Epithelial cell of proximal tubule (primary cell): ENCODE data around the gene ARHGEF33. TPM values are rescaled to one million over a fixed set of nuclear protein-coding genes. Genes with fewer than 3 reads are reported as not detected.

Experiments
- DNase-seq: peaks from one replicate; pipeline ENCODE4 v3.0.0-alpha.2; 2011; ENCODE audit warnings: low read depth
- H3K4me3 ChIP-seq: 2 replicates; pipeline ENCODE4 v1.5.1; 2011; ENCODE audit warnings: low read depth, mild to moderate bottlenecking, low read length
- total RNA-seq: library from RNA; depleted of rRNA; stranded (reverse); fragments of >200 nt; gene quantifications from 2 replicates; pipeline ENCODE4 v1.2.3, GENCODE V29; 2015
- TF ChIP-seq, protein P1 (sequence below): conservative IDR thresholded peaks from 2 replicates; pipeline ENCODE4 v1.5.1; 2012; ENCODE audit warnings: low read depth, mild to moderate bottlenecking, low read length

The ARHGEF33 gene
- total RNA-seq, 1 donor from 2014 or later = under 0.01 TPM

DNA sequence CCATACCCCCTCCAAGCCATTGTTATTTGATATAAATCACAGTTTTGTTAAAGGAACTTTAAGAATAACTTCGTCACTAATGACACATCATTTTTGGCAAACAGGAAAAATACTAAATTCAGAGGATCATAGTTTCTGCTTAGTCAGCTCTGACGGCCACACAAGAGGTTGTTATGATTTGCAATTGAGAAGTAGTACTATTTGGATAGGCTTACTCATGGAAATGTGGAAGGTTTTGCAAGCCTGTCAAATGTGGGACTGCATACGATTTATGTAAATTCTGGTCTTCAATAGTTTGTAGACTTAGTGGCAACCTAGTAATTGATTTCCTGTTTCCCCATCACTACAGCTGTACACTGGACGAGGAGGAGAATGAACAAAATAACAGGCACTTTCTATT lies 108.1 kb downstream of the ARHGEF33 start:
- TF ChIP-seq, protein P1, sequence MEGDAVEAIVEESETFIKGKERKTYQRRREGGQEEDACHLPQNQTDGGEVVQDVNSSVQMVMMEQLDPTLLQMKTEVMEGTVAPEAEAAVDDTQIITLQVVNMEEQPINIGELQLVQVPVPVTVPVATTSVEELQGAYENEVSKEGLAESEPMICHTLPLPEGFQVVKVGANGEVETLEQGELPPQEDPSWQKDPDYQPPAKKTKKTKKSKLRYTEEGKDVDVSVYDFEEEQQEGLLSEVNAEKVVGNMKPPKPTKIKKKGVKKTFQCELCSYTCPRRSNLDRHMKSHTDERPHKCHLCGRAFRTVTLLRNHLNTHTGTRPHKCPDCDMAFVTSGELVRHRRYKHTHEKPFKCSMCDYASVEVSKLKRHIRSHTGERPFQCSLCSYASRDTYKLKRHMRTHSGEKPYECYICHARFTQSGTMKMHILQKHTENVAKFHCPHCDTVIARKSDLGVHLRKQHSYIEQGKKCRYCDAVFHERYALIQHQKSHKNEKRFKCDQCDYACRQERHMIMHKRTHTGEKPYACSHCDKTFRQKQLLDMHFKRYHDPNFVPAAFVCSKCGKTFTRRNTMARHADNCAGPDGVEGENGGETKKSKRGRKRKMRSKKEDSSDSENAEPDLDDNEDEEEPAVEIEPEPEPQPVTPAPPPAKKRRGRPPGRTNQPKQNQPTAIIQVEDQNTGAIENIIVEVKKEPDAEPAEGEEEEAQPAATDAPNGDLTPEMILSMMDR = no peak
- no peak overlapping the region for H3K4me3 ChIP-seq
- DNase-seq = no peak

DNA sequence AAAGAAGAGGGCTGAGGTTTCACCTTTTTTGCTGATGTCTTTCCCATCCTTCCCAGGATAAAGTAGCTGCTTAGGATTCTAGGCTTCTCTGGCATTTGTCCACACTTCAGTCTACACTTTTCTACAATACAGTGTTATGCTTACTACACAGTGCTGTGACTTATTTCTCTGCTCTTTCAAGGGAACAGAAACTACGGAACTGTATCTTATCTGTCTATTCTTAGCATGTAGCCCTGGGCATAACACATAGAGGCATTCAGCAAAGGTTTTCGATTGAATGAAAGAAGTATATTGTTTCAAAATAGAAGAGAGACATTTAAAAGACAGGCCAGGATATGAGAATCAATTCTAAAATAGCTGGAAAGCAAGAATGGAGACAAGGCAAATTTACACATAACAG lies 110.9 kb downstream of the ARHGEF33 start:
- no peak for DNase-seq
- no peak overlapping the region for H3K4me3 ChIP-seq
- TF ChIP-seq, protein P1 = no peak

DNA sequence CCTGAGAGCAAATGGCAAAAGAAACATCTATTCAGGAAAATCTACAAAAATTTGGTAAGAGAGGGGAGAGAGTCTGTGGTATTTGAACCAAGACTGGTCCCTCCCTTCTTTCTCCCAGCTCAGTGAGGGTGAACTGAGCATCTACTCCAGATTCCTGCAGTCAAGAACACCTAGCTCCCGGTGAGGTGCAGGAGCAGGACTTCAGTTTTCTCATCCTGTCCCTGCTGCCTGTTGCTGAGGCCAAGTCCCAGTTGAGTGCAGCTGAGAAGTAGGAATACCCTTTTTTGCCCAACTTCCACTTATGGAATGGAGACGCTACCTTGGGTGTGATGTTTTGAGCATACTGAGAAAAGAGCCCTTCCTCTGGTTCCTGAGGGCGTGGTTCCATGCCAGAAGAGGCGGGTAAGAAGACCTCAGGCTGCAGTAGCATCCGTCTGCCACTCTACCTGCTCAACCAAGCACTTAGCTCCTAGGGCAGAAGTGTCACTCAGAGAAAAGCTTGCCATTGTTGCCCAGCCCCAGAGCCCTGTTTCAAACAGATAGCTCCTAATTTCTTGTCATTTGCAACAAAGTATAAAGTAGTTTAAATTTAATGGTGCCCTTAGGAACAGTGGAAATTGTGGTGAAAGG lies 118.3 kb downstream of the ARHGEF33 start:
- TF ChIP-seq, protein P1 = no peak
- DNase-seq = no peak
- H3K4me3 ChIP-seq = no peak overlapping the region

DNA sequence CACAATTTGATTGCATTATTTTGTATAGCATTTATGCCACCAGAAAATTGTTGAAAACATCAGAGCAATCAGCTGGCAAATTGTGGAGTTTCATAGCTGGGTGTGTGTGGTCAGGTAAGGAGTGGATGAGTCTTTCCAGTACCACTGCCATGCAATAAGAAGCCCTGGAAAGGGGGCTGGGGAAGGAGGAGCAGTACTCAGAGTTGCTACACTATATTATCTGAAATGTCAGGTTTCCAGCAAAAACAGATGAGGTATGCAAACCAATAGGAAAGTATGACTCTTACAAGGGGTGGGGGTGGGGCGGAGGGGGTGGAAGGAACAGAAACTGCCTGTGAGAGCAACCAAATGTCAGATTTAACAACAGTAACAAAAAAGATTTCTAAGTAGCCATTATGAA lies 119.0 kb downstream of the ARHGEF33 start:
- H3K4me3 ChIP-seq = no peak overlapping the region
- no peak for DNase-seq
- TF ChIP-seq, protein P1 = no peak

DNA sequence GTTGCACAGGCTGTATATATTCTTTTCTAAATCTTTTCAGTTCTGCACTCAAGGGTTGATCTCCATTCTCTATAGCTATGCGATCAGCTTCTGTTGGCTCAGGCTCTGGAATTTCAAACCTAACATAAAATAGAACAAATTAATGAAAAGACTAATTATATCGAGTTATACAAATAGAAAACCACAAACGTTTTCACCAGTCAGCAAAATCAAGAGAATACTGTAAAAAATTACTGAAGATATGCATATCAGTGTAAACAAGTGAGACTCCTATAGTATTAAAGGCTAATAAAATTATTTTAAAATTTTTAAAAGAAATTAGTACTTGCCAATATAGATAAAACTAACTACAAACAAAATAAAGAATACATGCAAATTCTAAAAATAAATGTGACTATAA lies 124.2 kb downstream of the ARHGEF33 start:
- TF ChIP-seq, protein P1 = no peak
- H3K4me3 ChIP-seq = no peak overlapping the region

DNA sequence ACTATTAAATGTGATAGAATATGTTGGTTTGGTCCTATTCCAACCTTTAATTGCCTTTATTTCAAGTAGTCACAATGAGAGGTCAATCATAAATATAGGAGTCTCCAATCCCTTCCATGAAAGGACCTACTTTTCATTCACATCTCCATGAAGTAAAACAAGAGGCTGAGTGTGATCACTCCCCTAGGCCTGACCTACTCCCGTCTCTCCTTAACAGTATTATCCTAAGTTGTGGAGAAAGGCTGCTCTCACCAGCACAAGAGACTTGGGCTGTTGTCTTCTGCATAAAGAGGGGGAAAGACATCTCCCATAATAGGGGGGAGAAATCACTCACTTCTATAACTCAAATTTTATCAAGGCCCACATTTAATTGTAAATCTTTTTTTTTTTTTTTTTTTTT lies 125.7 kb downstream of the ARHGEF33 start:
- no peak for DNase-seq
- no peak overlapping the region for H3K4me3 ChIP-seq
- TF ChIP-seq, protein P1 = no peak

More for the DNA sequence above, 124.2 kb downstream of the ARHGEF33 start:
- no peak for DNase-seq

DNA sequence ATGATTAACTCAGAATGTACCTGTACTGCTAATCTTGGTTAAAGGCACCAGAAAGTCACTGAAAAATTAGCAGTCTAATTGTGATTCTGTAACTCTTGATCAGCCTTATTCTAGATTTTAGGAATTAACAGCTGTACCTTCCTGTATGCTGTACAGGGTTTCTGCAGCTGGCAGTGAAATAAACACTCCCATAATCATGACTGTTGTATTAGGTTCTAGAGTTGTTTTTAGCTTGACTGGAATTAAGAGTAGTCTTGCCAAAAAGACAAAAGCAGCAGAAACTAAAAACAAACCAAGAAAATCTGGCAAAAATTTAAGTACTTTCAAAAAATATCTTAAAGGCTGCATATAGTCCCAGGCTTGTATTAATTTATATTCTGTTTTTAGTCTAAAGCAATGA lies 127.7 kb downstream of the ARHGEF33 start:
- TF ChIP-seq, protein P1 = no peak

More for the DNA sequence above, 127.7 kb downstream of the ARHGEF33 start:
- H3K4me3 ChIP-seq = no peak overlapping the region
- no peak for DNase-seq
